GM06990 (cell line): ENCODE data around the gene PLCG2.

Experiments used
- DNase-seq: peaks from one replicate; pipeline ENCODE4 v3.0.0-alpha.2; 2011; ENCODE audit not compliant: insufficient read length; ENCODE audit errors: extremely low read depth
- H3K27me3 ChIP-seq: replicated peaks from 2 replicates; pipeline ENCODE4 v1.6.0; 2011; ENCODE audit warnings: low read length; ENCODE audit not compliant: control insufficient read depth, insufficient read depth
- H3K36me3 ChIP-seq: 2 replicates; pipeline ENCODE4 v1.5.1; 2011; ENCODE audit warnings: low read length; ENCODE audit not compliant: control insufficient read depth, insufficient read depth
- H3K4me3 ChIP-seq: replicated peaks from 2 replicates; pipeline ENCODE4 v1.5.1; 2011; ENCODE audit warnings: low read depth, mild to moderate bottlenecking, control low read depth, low read length
- CTCF ChIP-seq: IDR thresholded peaks from 2 replicates; pipeline ENCODE4 v1.5.1; 2011; ENCODE audit warnings: low read length, control low read depth, mild to moderate bottlenecking, inconsistent platforms; ENCODE audit not compliant: insufficient read depth, poor library complexity, severe bottlenecking

PLCG2 gene

GRCh38 chr16:81921843-81922584 is 142.9 kb downstream of the PLCG2 start:
- no peak for TF ChIP-seq CTCF
- no peaks in the 10 kb centered on the region for H3K27me3 ChIP-seq
- DNase-seq: no peak
- H3K4me3 ChIP-seq: no peak overlapping the region
- H3K36me3 ChIP-seq: peaks cover 43% of the 10 kb centered on the region

- Histone ChIP-seq H3K4me3 (no peak overlapping the region), H3K27me3 (no peaks in the 10 kb centered on the region), H3K36me3 (peaks cover 51% of the 10 kb centered on the region)
- TF ChIP-seq CTCF: no peak
- no peak for DNase-seq
Observed at GRCh38 chr16:81923296-81923695, 144.2 kb downstream of the PLCG2 start.

- no peak overlapping the region for H3K4me3 ChIP-seq
- DNase-seq: no peak
- no peaks in the 10 kb centered on the region for H3K27me3 ChIP-seq
- TF ChIP-seq CTCF: no peak
- H3K36me3 ChIP-seq: peaks cover 49% of the 10 kb centered on the region
Observed at GRCh38 chr16:81925016-81925415, 145.9 kb downstream of the PLCG2 start.

GRCh38 chr16:81926036-81926435 is 146.9 kb downstream of the PLCG2 start:
- no peaks in the 10 kb centered on the region for H3K27me3 ChIP-seq
- no peak for TF ChIP-seq CTCF
- H3K36me3 ChIP-seq: peaks cover 46% of the 10 kb centered on the region

GRCh38 chr16:81927561-81928185 is 148.6 kb downstream of the PLCG2 start:
- H3K36me3 ChIP-seq: peaks cover 59% of the 10 kb centered on the region
- no peak for TF ChIP-seq CTCF
- DNase-seq: no peak
- H3K4me3 ChIP-seq: no peak overlapping the region
- no peaks in the 10 kb centered on the region for H3K27me3 ChIP-seq

More at GRCh38 chr16:81926036-81926435, 146.9 kb downstream of the PLCG2 start:
- no peak overlapping the region for H3K4me3 ChIP-seq
- DNase-seq: no peak
